Measurements from ENCODE around the gene FBXL7. TPM values are rescaled to one million over a fixed set of nuclear protein-coding genes. Genes with fewer than 3 reads are reported as not detected.

The FBXL7 gene
- total RNA-seq, 1 donor from 2014 or later = 21.3 TPM

- no peak overlapping the region for H3K4me3 Mint-ChIP-seq
- no peak overlapping the region for H3K27ac Mint-ChIP-seq
- H3K4me1 Mint-ChIP-seq (ENCODE audit: unreplicated experiment) = peaks cover 7% of the 10 kb centered on the region
- H3K36me3 Mint-ChIP-seq = peaks cover 20% of the 10 kb centered on the region
- TF ChIP-seq CTCF (conservative IDR thresholded peaks at IDR 0.05) = no peak
- no peak for DNase-seq (ENCODE audit: extremely low spot score, unreplicated experiment)
- no peaks in the 10 kb centered on the region for H3K27me3 Mint-ChIP-seq
- no peaks in the 10 kb centered on the region for H3K9me3 Mint-ChIP-seq
These were observed 443.5 kb downstream of the FBXL7 start for GRCh38 chr5:15943487-15943886.

GRCh38 chr5:15946026-15946425 is 446.0 kb downstream of the FBXL7 start:
- H3K4me1 Mint-ChIP-seq (ENCODE audit: unreplicated experiment) = peaks cover 7% of the 10 kb centered on the region
- H3K4me3 Mint-ChIP-seq = no peak overlapping the region
- no peak overlapping the region for H3K27ac Mint-ChIP-seq
- no peaks in the 10 kb centered on the region for H3K27me3 Mint-ChIP-seq
- peaks cover 12% of the 10 kb centered on the region for H3K36me3 Mint-ChIP-seq
- H3K9me3 Mint-ChIP-seq = peaks cover 4% of the 10 kb centered on the region
- no peak for DNase-seq (ENCODE audit: extremely low spot score, unreplicated experiment)
- TF ChIP-seq CTCF (conservative IDR thresholded peaks at IDR 0.05) = no peak

GRCh38 chr5:15948190-15948589 is 448.2 kb downstream of the FBXL7 start:
- no peak for DNase-seq (ENCODE audit: extremely low spot score, unreplicated experiment)
- no peak for TF ChIP-seq CTCF (conservative IDR thresholded peaks at IDR 0.05)
- no peak overlapping the region for H3K4me3 Mint-ChIP-seq
- H3K36me3 Mint-ChIP-seq = peaks cover 14% of the 10 kb centered on the region
- no peak overlapping the region for H3K27ac Mint-ChIP-seq
- peaks cover 4% of the 10 kb centered on the region for H3K9me3 Mint-ChIP-seq
- no peaks in the 10 kb centered on the region for H3K27me3 Mint-ChIP-seq
- H3K4me1 Mint-ChIP-seq (ENCODE audit: unreplicated experiment) = peaks cover 5% of the 10 kb centered on the region

- Mint-ChIP-seq H3K4me1 (ENCODE audit: unreplicated experiment) (no peaks in the 10 kb centered on the region), H3K36me3 (peaks cover 24% of the 10 kb centered on the region), H3K9me3 (peaks cover 4% of the 10 kb centered on the region), H3K27me3 (no peaks in the 10 kb centered on the region), H3K27ac (no peak overlapping the region), H3K4me3 (no peak overlapping the region)
- no peak for TF ChIP-seq CTCF (conservative IDR thresholded peaks at IDR 0.05)
- no peak for DNase-seq (ENCODE audit: extremely low spot score, unreplicated experiment)
These were observed 451.1 kb downstream of the FBXL7 start for GRCh38 chr5:15951126-15951525.

- H3K9me3 Mint-ChIP-seq = peaks cover 4% of the 10 kb centered on the region
- H3K4me1 Mint-ChIP-seq (ENCODE audit: unreplicated experiment) = no peaks in the 10 kb centered on the region
- TF ChIP-seq CTCF (conservative IDR thresholded peaks at IDR 0.05) = no peak
- DNase-seq (ENCODE audit: extremely low spot score, unreplicated experiment) = no peak
- no peak overlapping the region for H3K27ac Mint-ChIP-seq
- no peaks in the 10 kb centered on the region for H3K27me3 Mint-ChIP-seq
- no peak overlapping the region for H3K4me3 Mint-ChIP-seq
- H3K36me3 Mint-ChIP-seq = peaks cover 24% of the 10 kb centered on the region
These were observed 451.6 kb downstream of the FBXL7 start for GRCh38 chr5:15951550-15951949.

- no peak overlapping the region for H3K4me3 Mint-ChIP-seq
- peaks cover 10% of the 10 kb centered on the region for H3K36me3 Mint-ChIP-seq
- TF ChIP-seq CTCF (conservative IDR thresholded peaks at IDR 0.05) = no peak
- H3K9me3 Mint-ChIP-seq = no peaks in the 10 kb centered on the region
- no peaks in the 10 kb centered on the region for H3K27me3 Mint-ChIP-seq
- no peak for DNase-seq (ENCODE audit: extremely low spot score, unreplicated experiment)
- no peak overlapping the region for H3K27ac Mint-ChIP-seq
- peaks cover 5% of the 10 kb centered on the region for H3K4me1 Mint-ChIP-seq (ENCODE audit: unreplicated experiment)
These were observed 456.6 kb downstream of the FBXL7 start for GRCh38 chr5:15956622-15957021.
